ENCODE measurements around the gene BCLAF1. TPM values are rescaled to one million over a fixed set of nuclear protein-coding genes. Genes with fewer than 3 reads are reported as not detected.
A peak's percentile ranks its signal among the peaks of the same experiment; 100 is the strongest.

BCLAF1 gene
- total and polyA plus RNA-seq, 9 of the 15 experiments (the other 6 are each of a cell fraction or from before 2014, with no cell fraction given): 65.4 to 286 (median 165) TPM

- TF ChIP-seq THAP7 (CRISPR knock-in tag; IDR thresholded peaks at IDR 0.05): peak; percentile 79; the same call in 1 of the 2 replicates
- TF ChIP-seq KDM5B (IDR thresholded peaks at IDR 0.05; ENCODE audit: insufficient replicate concordance, low read depth, low read length): peak; percentile 96
- TF ChIP-seq RAD51 (IDR thresholded peaks at IDR 0.05; ENCODE audit: borderline replicate concordance, low read depth): no peak
- peak; percentile 80 for TF ChIP-seq SMAD4 (CRISPR knock-in tag; conservative IDR thresholded peaks at IDR 0.05)
- TF ChIP-seq THRA (IDR thresholded peaks at IDR 0.05): no peak
- TF ChIP-seq CBX5 (IDR thresholded peaks at IDR 0.05; ENCODE audit: borderline replicate concordance, low read depth): no peak
- peak; percentile 51 to 59; a peak in 2 of 4 replicates for TF ChIP-seq SIN3A (IDR thresholded peaks at IDR 0.05; ENCODE audit: borderline replicate concordance in 2 of 2, control insufficient read depth in 1 of 2, low read depth in 2 of 2, low read length in 2 of 2)
- TF ChIP-seq SRSF9 (IDR thresholded peaks at IDR 0.05; ENCODE audit: borderline replicate concordance, low read depth, low read length): no peak
- peak; percentile 27 for TF ChIP-seq NBN (IDR thresholded peaks at IDR 0.05; ENCODE audit: low read depth)
- 0 out of 2 replicates have a peak, but pooled peaks have one; percentile 11 for TF ChIP-seq ZNF408 (CRISPR knock-in tag; IDR thresholded peaks at IDR 0.05; ENCODE audit: low read depth)
- TF ChIP-seq MXD1 (CRISPR knock-in tag; IDR thresholded peaks at IDR 0.05; ENCODE audit: borderline replicate concordance, poor library complexity, severe bottlenecking): peak; percentile 56
- peak; percentile 34 for TF ChIP-seq TOE1 (IDR thresholded peaks at IDR 0.05; ENCODE audit: borderline replicate concordance)
- TF ChIP-seq TOE1 (CRISPR knock-in tag; IDR thresholded peaks at IDR 0.05; ENCODE audit: borderline replicate concordance, low read depth): peak; percentile 91; the same call in 1 of the 2 replicates
- TF ChIP-seq CCNT2 (IDR thresholded peaks at IDR 0.05; ENCODE audit: borderline replicate concordance, extremely low read depth, insufficient read length, low read depth, low read length): peak; percentile 64
- TF ChIP-seq ZNF140 (CRISPR knock-in tag; IDR thresholded peaks at IDR 0.05): no peak
- TF ChIP-seq EP300 (IDR thresholded peaks at IDR 0.05; ENCODE audit: low read length): peak; percentile 37; the same call in 1 of the 2 replicates
- no peak for TF ChIP-seq NFE2L1 (tag; IDR thresholded peaks at IDR 0.05; ENCODE audit: borderline replicate concordance, low read depth)
- TF ChIP-seq ZNF668 (CRISPR knock-in tag; IDR thresholded peaks at IDR 0.05): peak; percentile 81; the same call in 1 of the 2 replicates
- TF ChIP-seq ESRRA (IDR thresholded peaks at IDR 0.05; ENCODE audit: borderline replicate concordance, low read depth): no peak; the same call in none of the 2 replicates
- no peak for TF ChIP-seq ARID2 (IDR thresholded peaks at IDR 0.05)
- no peak for TF ChIP-seq ZNF75A (CRISPR knock-in tag; IDR thresholded peaks at IDR 0.05)
- TF ChIP-seq RFX7 (CRISPR knock-in tag; IDR thresholded peaks at IDR 0.05): 0 out of 2 replicates have a peak, but pooled peaks have one; percentile 80
- peak; percentile 43; the same call in 1 of the 2 replicates for TF ChIP-seq NCOA6 (IDR thresholded peaks at IDR 0.05)
- TF ChIP-seq PYGO2 (tag; IDR thresholded peaks at IDR 0.05): peak; percentile 54; the same call in 1 of the 2 replicates
- 0 out of 2 replicates have a peak, but pooled peaks have one; percentile 1 for TF ChIP-seq ZNF316 (IDR thresholded peaks at IDR 0.05)
- no peak for TF ChIP-seq ZBTB1 (CRISPR knock-in tag; IDR thresholded peaks at IDR 0.05; ENCODE audit: borderline replicate concordance, low read depth)
Measured at GRCh38 chr6:136289579-136290409, at the start of gene BCLAF1 (continued).
